Neutrophil (primary cell): ENCODE results near the gene MYO18A.

ENCODE experiments used
- H3K27ac ChIP-seq: fragments of 200-600 bp; sonication (generic); 2 replicates; pipeline ENCODE4 v1.5.1; 2016; ENCODE audit warnings: mild to moderate bottlenecking, moderate library complexity
- H3K27me3 ChIP-seq: fragments of 200-600 bp; sonication (generic); 2 replicates; pipeline ENCODE4 v1.6.0; 2016; ENCODE audit warnings: mild to moderate bottlenecking
- H3K36me3 ChIP-seq: fragments of 200-600 bp; sonication (generic); 2 replicates; pipeline ENCODE4 v1.5.1; 2017
- H3K4me1 ChIP-seq, 2 experiments: fragments of 200-600 bp in 1 of 2; sonication (generic) in 1 of 2; 1 replicate in 1 of 2; 2 replicates in 1 of 2; pipeline versions ENCODE4 v1.5.1 to v1.6.1; 2013 to 2016; ENCODE audit warnings: low read depth in 1 of 2, low read length in 1 of 2, mild to moderate bottlenecking in 1 of 2, moderate library complexity in 1 of 2; ENCODE audit not compliant: control insufficient read depth in 1 of 2, insufficient read depth in 1 of 2
- H3K4me3 ChIP-seq, 2 experiments: fragments of 200-600 bp in 1 of 2; sonication (generic) in 1 of 2; 1 replicate in 1 of 2; 2 replicates in 1 of 2; pipeline ENCODE4 v1.5.1; 2013 to 2016; ENCODE audit warnings: low read depth in 1 of 2, low read length in 1 of 2, mild to moderate bottlenecking in 1 of 2, moderate library complexity in 1 of 2
- H3K9me3 ChIP-seq: fragments of 200-600 bp; sonication (generic); 2 replicates; pipeline ENCODE4 v1.5.1; 2016
- CTCF ChIP-seq: fragments of 200-600 bp; sonication (generic); IDR thresholded peaks from 2 replicates; pipeline ENCODE4 v1.5.1; 2016; ENCODE audit warnings: antibody characterized with exemption

MYO18A gene

GRCh38 chr17:29084541-29085146 is 95.6 kb downstream of the MYO18A start:
- no peak for TF ChIP-seq CTCF

GRCh38 chr17:29080965-29081364 is 99.2 kb downstream of the MYO18A start:
- Histone ChIP-seq H3K4me3 (no peak overlapping the region), H3K9me3 (no peaks in the 10 kb centered on the region), H3K4me1 (no peaks in the 10 kb centered on the region), H3K27ac (no peak overlapping the region), H3K27me3 (no peaks in the 10 kb centered on the region), H3K36me3 (peaks cover 96% of the 10 kb centered on the region)
- TF ChIP-seq CTCF, result no peak

More at GRCh38 chr17:29084541-29085146, 95.6 kb downstream of the MYO18A start:
- H3K4me1 ChIP-seq, result no peaks in the 10 kb centered on the region
- no peak overlapping the region for H3K4me3 ChIP-seq
- no peaks in the 10 kb centered on the region for H3K9me3 ChIP-seq
- H3K27me3 ChIP-seq, result no peaks in the 10 kb centered on the region
- no peak overlapping the region for H3K27ac ChIP-seq
- H3K36me3 ChIP-seq, result peaks cover 100% of the 10 kb centered on the region

GRCh38 chr17:29080323-29080722 is 99.9 kb downstream of the MYO18A start:
- Histone ChIP-seq H3K4me3 (no peak overlapping the region), H3K9me3 (no peaks in the 10 kb centered on the region), H3K27ac (no peak overlapping the region), H3K4me1 (no peaks in the 10 kb centered on the region), H3K36me3 (peaks cover 96% of the 10 kb centered on the region), H3K27me3 (no peaks in the 10 kb centered on the region)
- TF ChIP-seq CTCF, result no peak

- H3K4me1 ChIP-seq, result no peaks in the 10 kb centered on the region
- H3K4me3 ChIP-seq, result no peak overlapping the region
- H3K36me3 ChIP-seq, result peaks cover 96% of the 10 kb centered on the region
- H3K9me3 ChIP-seq, result no peaks in the 10 kb centered on the region
- no peaks in the 10 kb centered on the region for H3K27me3 ChIP-seq
- H3K27ac ChIP-seq, result no peak overlapping the region
- no peak for TF ChIP-seq CTCF
These were observed 100.3 kb downstream of the MYO18A start for GRCh38 chr17:29079887-29080286.

- H3K36me3 ChIP-seq, result peaks cover 96% of the 10 kb centered on the region
- no peak overlapping the region for H3K27ac ChIP-seq
- no peaks in the 10 kb centered on the region for H3K4me1 ChIP-seq
- H3K9me3 ChIP-seq, result no peaks in the 10 kb centered on the region
- TF ChIP-seq CTCF, result no peak
- H3K4me3 ChIP-seq, result no peak overlapping the region
- H3K27me3 ChIP-seq, result no peaks in the 10 kb centered on the region
These were observed 100.8 kb downstream of the MYO18A start for GRCh38 chr17:29079433-29079832.
